Liver (tissue), 9 donors: ENCODE data around the gene LDB2. TPM values are rescaled to one million over a fixed set of nuclear protein-coding genes. Genes with fewer than 3 reads are reported as not detected.

Experiments
- DNase-seq: peaks from one replicate; pipeline ENCODE4 v3.0.0-alpha.2; 2017; ENCODE audit warnings: low spot score
- H3K27ac ChIP-seq, 2 donors: one replicate each; pipeline ENCODE4 v1.7.0; 2013; ENCODE audit warnings: inconsistent platforms in 2 of 2, low read length in 2 of 2, control low read depth in 1 of 2, low read depth in 1 of 2, mild to moderate bottlenecking in 1 of 2
- H3K27me3 ChIP-seq, 4 donors: one replicate each; pipeline versions ENCODE4 v1.6.1 to v1.7.0; 2013; ENCODE audit warnings: low read length in 3 of 4, inconsistent platforms in 1 of 4, mild to moderate bottlenecking in 1 of 4, moderate library complexity in 1 of 4; ENCODE audit not compliant: control insufficient read depth in 4 of 4, insufficient read depth in 4 of 4
- H3K36me3 ChIP-seq, 4 donors: one replicate each; pipeline versions ENCODE4 v1.6.1 to v1.7.0; 2013; ENCODE audit warnings: low read length in 3 of 4, mild to moderate bottlenecking in 3 of 4, low read depth in 1 of 4, moderate library complexity in 1 of 4; ENCODE audit not compliant: control insufficient read depth in 4 of 4, insufficient read depth in 3 of 4
- H3K4me1 ChIP-seq, 4 donors: one replicate each; pipeline versions ENCODE4 v1.6.1 to v1.7.0; 2013; ENCODE audit warnings: low read length in 3 of 4, mild to moderate bottlenecking in 3 of 4, moderate library complexity in 1 of 4; ENCODE audit not compliant: control insufficient read depth in 4 of 4, insufficient read depth in 4 of 4
- H3K4me3 ChIP-seq, 3 donors: one replicate each; pipeline versions ENCODE4 v1.6.1 to v1.7.0; 2013; ENCODE audit warnings: low read length in 3 of 3, control low read depth in 1 of 3, low read depth in 1 of 3, mild to moderate bottlenecking in 1 of 3
- H3K9ac ChIP-seq, 2 donors: one replicate each; pipeline ENCODE4 v1.7.0; 2013; ENCODE audit warnings: low read length in 2 of 2, mild to moderate bottlenecking in 2 of 2, moderate library complexity in 2 of 2, control low read depth in 1 of 2, low read depth in 1 of 2
- H3K9me3 ChIP-seq, 4 donors: one replicate each; pipeline versions ENCODE4 v1.6.1 to v1.7.0; 2013; ENCODE audit warnings: low read length in 3 of 4; ENCODE audit not compliant: control insufficient read depth in 4 of 4
- EGR1 ChIP-seq, 2 donors: IDR thresholded peaks; 2 replicates each; pipeline ENCODE4 v1.6.1; 2016 to 2018; ENCODE audit warnings: antibody characterized with exemption in 2 of 2, low read depth in 2 of 2
- FOXA1 ChIP-seq: IDR thresholded peaks from 2 replicates; pipeline ENCODE4 v1.6.1; 2016; ENCODE audit warnings: antibody characterized with exemption
- GABPA ChIP-seq, 2 donors: IDR thresholded peaks in 1 of 2; conservative IDR thresholded peaks in 1 of 2; 2 replicates each; pipeline ENCODE4 v1.6.1; 2016; ENCODE audit warnings: antibody characterized with exemption in 2 of 2, mild to moderate bottlenecking in 1 of 2, moderate library complexity in 1 of 2
- HNF4A ChIP-seq, 2 donors: conservative IDR thresholded peaks; 2 replicates each; pipeline ENCODE4 v1.6.1; 2016; ENCODE audit warnings: antibody characterized with exemption in 2 of 2, mild to moderate bottlenecking in 2 of 2
- HNF4G ChIP-seq: IDR thresholded peaks from 2 replicates; pipeline ENCODE4 v1.6.1; 2016; ENCODE audit warnings: antibody characterized with exemption
- JUND ChIP-seq, 2 donors: IDR thresholded peaks; 2 replicates each; pipeline ENCODE4 v1.6.1; 2016; ENCODE audit warnings: antibody characterized with exemption in 2 of 2
- NR2F2 ChIP-seq: IDR thresholded peaks from 2 replicates; pipeline ENCODE4 v1.6.1; 2016; ENCODE audit warnings: antibody characterized with exemption
- RAD21 ChIP-seq, 2 donors: IDR thresholded peaks; 2 replicates each; pipeline ENCODE4 v1.6.1; 2016; ENCODE audit warnings: antibody characterized with exemption in 2 of 2, mild to moderate bottlenecking in 2 of 2
- RXRA ChIP-seq, 2 donors: IDR thresholded peaks; 2 replicates each; pipeline ENCODE4 v1.6.1; 2017 to 2018; ENCODE audit warnings: antibody characterized with exemption in 2 of 2, mild to moderate bottlenecking in 1 of 2
- SP1 ChIP-seq: IDR thresholded peaks from 2 replicates; pipeline ENCODE4 v1.6.1; 2018; ENCODE audit warnings: antibody characterized with exemption, mild to moderate bottlenecking
- TAF1 ChIP-seq: conservative IDR thresholded peaks from 2 replicates; pipeline ENCODE4 v1.6.1; 2016; ENCODE audit warnings: antibody characterized with exemption, mild to moderate bottlenecking
- YY1 ChIP-seq: IDR thresholded peaks from 2 replicates; pipeline ENCODE4 v1.6.1; 2016; ENCODE audit warnings: antibody characterized with exemption, mild to moderate bottlenecking
- WGBS: extraction: QIAGEN DNeasy Blood & Tissue Kit; methylation state at CpG from one replicate; pipeline ENCODE4 v1.1.7; 2013; 5-methylcytosine and 5-hydroxymethylcytosine counted together
- polyA plus RNA-seq, 2 donors: library from polyadenylated mRNA; stranded (reverse) in 1 of 2; unstranded in 1 of 2; fragments of 200-250 nt in 1 of 2; fragments of >200 nt in 1 of 2; fragmentation: Nextera tagmentation in 1 of 2; extraction: Ambion mirVana in 1 of 2; gene quantifications; one replicate each; pipeline versions ENCODE4 v1.2.1 to v1.2.3, GENCODE V29; 2013 to 2015
- total RNA-seq, 2 donors: library from RNA; depleted of rRNA; stranded (reverse); fragments of >200 nt; gene quantifications; one replicate each; pipeline ENCODE4 v1.2.3, GENCODE V29; 2014
- TF ChIP-seq, protein P1 (sequence below): IDR thresholded peaks from 2 replicates; pipeline ENCODE4 v1.6.1; 2016; ENCODE audit warnings: antibody characterized with exemption
- TF ChIP-seq, protein P2 (sequence below): fragments of 150-350 bp; IDR thresholded peaks from 2 replicates; pipeline ENCODE4 v1.5.1; 2017; ENCODE audit warnings: improper control_type of control experiment, low read depth, low read length; ENCODE audit not compliant: missing input control
- TF ChIP-seq, protein P3 (sequence below): IDR thresholded peaks from 2 replicates; pipeline ENCODE4 v1.6.1; 2016; ENCODE audit warnings: antibody characterized with exemption
- TF ChIP-seq, protein P4 (sequence below): IDR thresholded peaks from 2 replicates; pipeline ENCODE4 v1.6.1; 2016; ENCODE audit warnings: antibody characterized with exemption, mild to moderate bottlenecking
- donor health status: healthy.
- donor health status: healthy.
- donor health status: healthy.
- donor health status: healthy.
- donor health status: healthy.

LDB2 gene
- total and polyA plus RNA-seq, 4 donors: 7.4 to 31.9 (median 16.8) TPM

DNA sequence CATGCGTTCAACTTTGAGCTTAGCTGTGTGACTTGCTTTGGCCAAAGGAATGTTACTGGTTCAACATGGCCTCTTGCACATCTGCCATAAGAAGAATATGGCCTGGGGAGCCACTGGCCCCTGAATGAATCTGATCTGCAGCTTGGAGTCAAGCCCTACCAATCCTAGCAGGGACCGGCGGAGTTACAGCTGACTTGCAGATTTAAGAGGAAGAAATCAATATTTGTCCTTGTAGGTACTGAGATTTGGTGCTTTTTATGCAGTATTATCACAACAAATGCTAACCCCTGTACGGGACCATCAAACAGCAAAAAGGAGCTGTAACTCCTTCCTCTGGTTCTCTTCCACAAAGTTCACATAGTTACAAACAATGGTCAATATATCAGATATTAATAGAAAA lies 252.0 kb downstream of the LDB2 start:
- H3K27ac ChIP-seq: no peak overlapping the region
- 66% methylated on average over 4 of the region's 4 CpGs for WGBS
- H3K36me3 ChIP-seq: no peaks in the 10 kb centered on the region
- no peak for DNase-seq
- no peaks in the 10 kb centered on the region for H3K9me3 ChIP-seq
- H3K4me1 ChIP-seq: no peaks in the 10 kb centered on the region
- H3K9ac ChIP-seq: no peak overlapping the region
- no peak overlapping the region for H3K4me3 ChIP-seq
- H3K27me3 ChIP-seq: no peaks in the 10 kb centered on the region
- TF ChIP-seq JUND (IDR thresholded peaks at IDR 0.05): no peak
- TF ChIP-seq GABPA (IDR thresholded peaks at IDR 0.05 in 1 of 2, conservative IDR thresholded peaks at IDR 0.05 in 1 of 2): no peak
- no peak for TF ChIP-seq SP1
- TF ChIP-seq, protein P1, sequence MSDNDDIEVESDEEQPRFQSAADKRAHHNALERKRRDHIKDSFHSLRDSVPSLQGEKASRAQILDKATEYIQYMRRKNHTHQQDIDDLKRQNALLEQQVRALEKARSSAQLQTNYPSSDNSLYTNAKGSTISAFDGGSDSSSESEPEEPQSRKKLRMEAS: no peak
- no peak for TF ChIP-seq RXRA (IDR thresholded peaks at IDR 0.05)
- no peak for TF ChIP-seq HNF4G
- TF ChIP-seq FOXA1: no peak
- TF ChIP-seq, protein P2, sequence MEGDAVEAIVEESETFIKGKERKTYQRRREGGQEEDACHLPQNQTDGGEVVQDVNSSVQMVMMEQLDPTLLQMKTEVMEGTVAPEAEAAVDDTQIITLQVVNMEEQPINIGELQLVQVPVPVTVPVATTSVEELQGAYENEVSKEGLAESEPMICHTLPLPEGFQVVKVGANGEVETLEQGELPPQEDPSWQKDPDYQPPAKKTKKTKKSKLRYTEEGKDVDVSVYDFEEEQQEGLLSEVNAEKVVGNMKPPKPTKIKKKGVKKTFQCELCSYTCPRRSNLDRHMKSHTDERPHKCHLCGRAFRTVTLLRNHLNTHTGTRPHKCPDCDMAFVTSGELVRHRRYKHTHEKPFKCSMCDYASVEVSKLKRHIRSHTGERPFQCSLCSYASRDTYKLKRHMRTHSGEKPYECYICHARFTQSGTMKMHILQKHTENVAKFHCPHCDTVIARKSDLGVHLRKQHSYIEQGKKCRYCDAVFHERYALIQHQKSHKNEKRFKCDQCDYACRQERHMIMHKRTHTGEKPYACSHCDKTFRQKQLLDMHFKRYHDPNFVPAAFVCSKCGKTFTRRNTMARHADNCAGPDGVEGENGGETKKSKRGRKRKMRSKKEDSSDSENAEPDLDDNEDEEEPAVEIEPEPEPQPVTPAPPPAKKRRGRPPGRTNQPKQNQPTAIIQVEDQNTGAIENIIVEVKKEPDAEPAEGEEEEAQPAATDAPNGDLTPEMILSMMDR: no peak
- no peak for TF ChIP-seq YY1
- no peak for TF ChIP-seq HNF4A (conservative IDR thresholded peaks at IDR 0.05)
- no peak for TF ChIP-seq RAD21 (IDR thresholded peaks at IDR 0.05)
- TF ChIP-seq TAF1: no peak

DNA sequence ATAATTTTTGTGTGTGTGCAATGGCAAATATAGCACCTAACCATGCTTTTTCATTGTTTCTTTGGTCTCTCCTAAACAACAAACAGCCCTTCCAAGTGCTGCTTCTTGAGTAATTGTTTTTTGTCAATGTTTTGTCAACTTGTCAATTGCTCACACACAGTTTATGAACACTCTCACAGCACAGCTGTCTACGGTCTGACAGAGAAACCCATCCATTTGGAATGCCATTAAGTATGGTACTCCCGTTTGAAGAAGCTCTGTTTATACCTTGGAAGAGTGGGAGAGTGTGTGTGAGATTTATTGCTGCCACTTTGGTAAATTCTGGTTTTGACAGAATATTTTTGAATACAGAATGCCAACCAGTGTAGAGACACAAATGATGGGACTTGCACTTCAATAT lies 254.6 kb downstream of the LDB2 start:
- no peaks in the 10 kb centered on the region for H3K4me1 ChIP-seq
- H3K27me3 ChIP-seq: peaks cover 0 to 5% (median 0%) of the 10 kb centered on the region in 4 donors
- DNase-seq: no peak
- H3K27ac ChIP-seq: no peak overlapping the region
- TF ChIP-seq HNF4G: no peak
- TF ChIP-seq EGR1 (IDR thresholded peaks at IDR 0.05; ENCODE audit: low read depth in 2 of 2): no peak
- no peak for TF ChIP-seq JUND (IDR thresholded peaks at IDR 0.05)
- TF ChIP-seq YY1: no peak
- TF ChIP-seq NR2F2: no peak
- TF ChIP-seq, protein P3, sequence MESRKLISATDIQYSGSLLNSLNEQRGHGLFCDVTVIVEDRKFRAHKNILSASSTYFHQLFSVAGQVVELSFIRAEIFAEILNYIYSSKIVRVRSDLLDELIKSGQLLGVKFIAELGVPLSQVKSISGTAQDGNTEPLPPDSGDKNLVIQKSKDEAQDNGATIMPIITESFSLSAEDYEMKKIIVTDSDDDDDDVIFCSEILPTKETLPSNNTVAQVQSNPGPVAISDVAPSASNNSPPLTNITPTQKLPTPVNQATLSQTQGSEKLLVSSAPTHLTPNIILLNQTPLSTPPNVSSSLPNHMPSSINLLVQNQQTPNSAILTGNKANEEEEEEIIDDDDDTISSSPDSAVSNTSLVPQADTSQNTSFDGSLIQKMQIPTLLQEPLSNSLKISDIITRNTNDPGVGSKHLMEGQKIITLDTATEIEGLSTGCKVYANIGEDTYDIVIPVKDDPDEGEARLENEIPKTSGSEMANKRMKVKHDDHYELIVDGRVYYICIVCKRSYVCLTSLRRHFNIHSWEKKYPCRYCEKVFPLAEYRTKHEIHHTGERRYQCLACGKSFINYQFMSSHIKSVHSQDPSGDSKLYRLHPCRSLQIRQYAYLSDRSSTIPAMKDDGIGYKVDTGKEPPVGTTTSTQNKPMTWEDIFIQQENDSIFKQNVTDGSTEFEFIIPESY: no peak
- no peak for TF ChIP-seq TAF1
- TF ChIP-seq, protein P4, sequence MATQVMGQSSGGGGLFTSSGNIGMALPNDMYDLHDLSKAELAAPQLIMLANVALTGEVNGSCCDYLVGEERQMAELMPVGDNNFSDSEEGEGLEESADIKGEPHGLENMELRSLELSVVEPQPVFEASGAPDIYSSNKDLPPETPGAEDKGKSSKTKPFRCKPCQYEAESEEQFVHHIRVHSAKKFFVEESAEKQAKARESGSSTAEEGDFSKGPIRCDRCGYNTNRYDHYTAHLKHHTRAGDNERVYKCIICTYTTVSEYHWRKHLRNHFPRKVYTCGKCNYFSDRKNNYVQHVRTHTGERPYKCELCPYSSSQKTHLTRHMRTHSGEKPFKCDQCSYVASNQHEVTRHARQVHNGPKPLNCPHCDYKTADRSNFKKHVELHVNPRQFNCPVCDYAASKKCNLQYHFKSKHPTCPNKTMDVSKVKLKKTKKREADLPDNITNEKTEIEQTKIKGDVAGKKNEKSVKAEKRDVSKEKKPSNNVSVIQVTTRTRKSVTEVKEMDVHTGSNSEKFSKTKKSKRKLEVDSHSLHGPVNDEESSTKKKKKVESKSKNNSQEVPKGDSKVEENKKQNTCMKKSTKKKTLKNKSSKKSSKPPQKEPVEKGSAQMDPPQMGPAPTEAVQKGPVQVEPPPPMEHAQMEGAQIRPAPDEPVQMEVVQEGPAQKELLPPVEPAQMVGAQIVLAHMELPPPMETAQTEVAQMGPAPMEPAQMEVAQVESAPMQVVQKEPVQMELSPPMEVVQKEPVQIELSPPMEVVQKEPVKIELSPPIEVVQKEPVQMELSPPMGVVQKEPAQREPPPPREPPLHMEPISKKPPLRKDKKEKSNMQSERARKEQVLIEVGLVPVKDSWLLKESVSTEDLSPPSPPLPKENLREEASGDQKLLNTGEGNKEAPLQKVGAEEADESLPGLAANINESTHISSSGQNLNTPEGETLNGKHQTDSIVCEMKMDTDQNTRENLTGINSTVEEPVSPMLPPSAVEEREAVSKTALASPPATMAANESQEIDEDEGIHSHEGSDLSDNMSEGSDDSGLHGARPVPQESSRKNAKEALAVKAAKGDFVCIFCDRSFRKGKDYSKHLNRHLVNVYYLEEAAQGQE: no peak
- TF ChIP-seq SP1: no peak
- WGBS: 69% methylated on average over 2 of the region's 2 CpGs
- no peak overlapping the region for H3K4me3 ChIP-seq
- no peak overlapping the region for H3K9ac ChIP-seq
- no peaks in the 10 kb centered on the region for H3K9me3 ChIP-seq
- H3K36me3 ChIP-seq: no peaks in the 10 kb centered on the region
